ES-I3 (cell line): ENCODE measurements around the gene INKA1.
A peak's percentile ranks its signal among the peaks of the same experiment; 100 is the strongest.
"Not testable (repeated sequence)": the region's sequence is repeated elsewhere in the genome, so short reads cannot be mapped to it uniquely, and the experiment has no call there.

Experiments used
- H3K36me3 ChIP-seq: 2 replicates; pipeline ENCODE4 v1.6.1; 2013; ENCODE audit warnings: mild to moderate bottlenecking, low read length, control low read depth, moderate library complexity; ENCODE audit not compliant: insufficient read depth
- H3K4me1 ChIP-seq: 2 replicates; pipeline ENCODE4 v1.6.1; 2013; ENCODE audit warnings: mild to moderate bottlenecking, control low read depth, low read length; ENCODE audit not compliant: insufficient read depth
- H3K9ac ChIP-seq: 2 replicates; pipeline ENCODE4 v1.6.1; 2013; ENCODE audit warnings: low read depth, mild to moderate bottlenecking, low read length, moderate library complexity
- H3K9me3 ChIP-seq: 2 replicates; pipeline ENCODE4 v1.6.1; 2013; ENCODE audit warnings: mild to moderate bottlenecking, low read length, moderate library complexity; ENCODE audit not compliant: control insufficient read depth, insufficient read depth

Gene INKA1

DNA sequence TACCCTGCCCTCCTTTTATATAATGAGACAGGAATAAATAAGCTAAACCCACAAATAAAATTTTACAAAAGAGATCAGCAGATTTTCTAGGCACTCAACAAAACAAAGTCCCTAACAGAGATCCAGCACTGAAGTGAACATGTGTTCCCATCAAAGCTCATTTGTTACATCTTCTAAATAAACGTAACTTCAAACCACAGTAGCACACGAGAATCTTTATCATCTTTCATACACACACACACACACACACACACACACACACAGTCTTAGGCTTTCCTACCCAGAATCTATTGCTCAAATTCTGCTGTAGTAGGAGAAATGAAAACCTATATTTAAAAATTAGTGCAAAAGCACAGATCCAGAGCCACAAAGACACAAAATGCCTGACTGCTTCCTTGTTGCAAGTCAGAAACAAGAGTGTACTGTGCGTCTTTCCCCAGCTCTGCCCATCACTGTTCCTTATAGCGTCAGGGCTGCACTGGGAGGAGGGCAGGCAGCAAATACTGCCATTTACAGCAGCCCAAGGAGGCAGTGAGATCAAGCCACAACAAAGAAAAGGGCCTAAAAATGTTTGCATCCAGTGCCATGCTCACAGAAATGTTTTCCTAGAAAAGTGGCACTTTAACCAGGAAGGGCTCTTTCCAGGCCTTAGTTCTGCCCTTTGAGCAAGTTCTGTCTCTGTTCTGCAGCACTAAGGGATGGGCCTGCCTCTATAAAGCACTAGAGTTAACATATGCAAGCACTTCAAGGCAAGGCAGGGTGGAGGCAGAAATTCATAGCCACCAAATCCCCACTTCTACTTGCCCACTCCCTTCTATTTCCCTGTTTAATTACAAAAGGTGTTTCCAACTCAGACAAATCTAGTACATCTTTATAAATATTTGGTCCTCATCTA is 22.7 kb upstream of the INKA1 start:
- H3K9me3 ChIP-seq, result no peaks in the 10 kb centered on the region
- no peak overlapping the region for H3K9ac ChIP-seq
- H3K36me3 ChIP-seq, result peaks cover 4% of the 10 kb centered on the region; the same call in 1 of the 2 replicates
- no peaks in the 10 kb centered on the region for H3K4me1 ChIP-seq

DNA sequence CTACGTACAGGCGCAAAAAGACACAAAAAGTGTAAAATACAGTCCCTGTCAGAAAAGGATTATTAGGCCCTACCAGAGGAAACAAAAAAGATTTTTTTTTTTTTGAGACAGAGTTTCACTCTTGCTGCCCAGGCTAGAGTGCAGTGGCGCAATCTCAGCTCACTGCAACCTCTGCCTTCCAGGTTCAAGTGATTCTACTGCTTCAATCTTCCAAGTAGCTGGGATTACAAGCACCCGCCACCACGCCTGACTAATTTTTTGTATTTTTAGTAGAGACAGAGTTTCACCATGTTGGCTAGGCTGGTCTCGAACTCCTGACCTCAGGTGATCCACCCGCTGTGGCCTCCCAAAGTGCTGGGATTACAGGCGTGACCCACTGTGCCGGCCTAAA is 22.1 kb upstream of the INKA1 start:
- not testable (repeated sequence) for H3K36me3 ChIP-seq, H3K9ac ChIP-seq, H3K9me3 ChIP-seq, H3K4me1 ChIP-seq

DNA sequence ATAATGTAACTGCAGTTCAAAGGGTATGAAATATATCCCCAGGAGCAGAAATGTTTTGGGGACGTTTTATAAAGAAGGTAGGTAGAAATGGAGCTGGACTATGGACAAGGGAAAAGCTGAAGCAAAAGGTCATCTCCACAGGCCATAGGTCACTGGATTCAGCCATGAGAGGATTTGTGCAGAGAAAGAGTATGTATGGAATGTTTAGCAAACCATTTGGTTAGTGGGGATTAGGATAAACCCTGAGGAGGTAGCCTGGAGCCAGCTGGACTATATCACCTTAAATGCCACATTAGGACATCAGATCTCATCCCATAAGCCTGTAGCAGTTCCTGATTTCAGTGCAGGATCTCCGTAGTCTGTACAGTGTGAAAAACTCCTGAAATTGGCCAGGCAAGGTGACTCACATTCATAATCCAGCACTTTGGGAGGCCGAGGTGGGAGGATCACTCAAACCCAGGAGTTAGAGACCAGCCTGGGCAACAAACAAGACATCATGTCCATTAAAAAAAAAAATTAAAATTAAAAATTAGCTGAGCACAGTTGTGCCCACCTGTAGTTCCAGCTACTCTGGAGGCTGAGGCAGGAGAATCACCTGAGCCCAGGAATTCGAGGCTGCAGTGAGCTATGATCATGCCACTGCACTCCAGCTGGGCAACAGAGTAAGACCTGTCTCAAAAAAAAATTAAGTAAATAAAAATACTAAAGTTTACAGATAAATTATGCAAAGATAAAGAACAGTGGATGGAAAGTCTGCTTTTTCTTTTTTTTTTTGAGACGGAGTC is 21.5 kb upstream of the INKA1 start:
- Histone ChIP-seq H3K9me3 (no peaks in the 10 kb centered on the region), H3K4me1 (no peaks in the 10 kb centered on the region; the same call in 1 of the 2 replicates), H3K9ac (no peak overlapping the region), H3K36me3 (peaks cover 4% of the 10 kb centered on the region; the same call in 1 of the 2 replicates)

DNA sequence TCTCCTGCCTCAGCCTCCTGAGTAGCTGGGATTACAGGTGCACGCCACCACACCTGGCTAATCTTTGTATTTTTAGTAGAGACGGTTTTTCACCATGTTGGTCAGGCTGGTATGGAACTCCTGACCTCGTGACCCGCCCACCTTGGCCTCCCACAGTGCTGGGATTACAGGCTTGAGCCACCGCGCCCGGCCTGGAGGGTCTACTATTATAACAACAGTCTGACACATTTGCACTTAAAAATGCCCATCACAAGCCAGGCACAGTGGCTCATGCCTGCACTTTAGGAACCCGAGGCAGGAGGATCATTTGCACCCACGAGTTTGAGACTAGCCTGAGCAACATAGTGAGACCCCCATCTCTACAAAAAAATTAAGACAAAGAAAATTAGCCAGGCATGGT is 20.8 kb upstream of the INKA1 start:
- H3K9ac ChIP-seq, result not testable (repeated sequence)

DNA sequence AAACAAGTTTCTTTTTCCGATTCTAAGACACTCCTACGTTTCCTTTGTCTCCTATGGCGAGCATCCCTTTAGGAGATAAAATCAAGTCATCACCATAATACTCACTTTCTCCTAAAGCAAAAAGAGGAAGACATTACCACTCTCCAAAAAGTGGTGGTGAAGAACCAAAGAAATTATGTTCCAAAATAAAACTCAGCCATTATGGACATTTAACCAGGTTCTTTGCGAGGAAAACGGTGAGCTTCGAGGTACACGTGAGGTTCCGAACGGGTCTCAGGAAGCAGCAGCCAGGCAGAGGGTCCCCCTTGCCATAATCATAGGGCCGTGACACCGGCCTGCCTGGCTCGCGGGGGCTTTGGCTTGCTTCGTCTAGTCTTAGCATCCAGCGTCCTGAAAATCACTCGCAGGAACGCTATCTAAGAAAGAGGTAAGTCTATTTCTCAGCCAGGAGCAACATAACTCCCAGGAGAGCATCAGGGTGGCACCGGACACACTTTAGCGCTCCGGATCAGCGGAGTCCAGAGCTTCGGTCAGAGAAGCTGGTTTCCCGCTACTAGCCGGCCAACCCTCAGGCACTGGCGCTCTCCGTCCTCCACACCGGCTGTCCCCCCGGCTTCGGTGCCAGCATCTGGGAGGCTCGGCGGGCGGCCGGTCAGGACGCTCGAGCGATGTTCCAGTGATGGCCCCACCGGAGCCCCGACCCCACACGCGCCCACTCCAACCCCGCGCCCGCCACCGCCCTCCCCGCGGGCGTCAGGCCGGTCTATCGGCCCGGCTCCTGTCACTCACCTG is 17.3 kb upstream of the INKA1 start:
- Histone ChIP-seq H3K4me1 (peaks cover 5% of the 10 kb centered on the region), H3K36me3 (peaks cover 4% of the 10 kb centered on the region; the same call in 1 of the 2 replicates), H3K9me3 (no peaks in the 10 kb centered on the region), H3K9ac (peak overlapping the region; percentile 92)

More for the DNA sequence above, 20.8 kb upstream of the INKA1 start:
- H3K9me3 ChIP-seq, H3K36me3 ChIP-seq, H3K4me1 ChIP-seq: not testable (repeated sequence)

DNA sequence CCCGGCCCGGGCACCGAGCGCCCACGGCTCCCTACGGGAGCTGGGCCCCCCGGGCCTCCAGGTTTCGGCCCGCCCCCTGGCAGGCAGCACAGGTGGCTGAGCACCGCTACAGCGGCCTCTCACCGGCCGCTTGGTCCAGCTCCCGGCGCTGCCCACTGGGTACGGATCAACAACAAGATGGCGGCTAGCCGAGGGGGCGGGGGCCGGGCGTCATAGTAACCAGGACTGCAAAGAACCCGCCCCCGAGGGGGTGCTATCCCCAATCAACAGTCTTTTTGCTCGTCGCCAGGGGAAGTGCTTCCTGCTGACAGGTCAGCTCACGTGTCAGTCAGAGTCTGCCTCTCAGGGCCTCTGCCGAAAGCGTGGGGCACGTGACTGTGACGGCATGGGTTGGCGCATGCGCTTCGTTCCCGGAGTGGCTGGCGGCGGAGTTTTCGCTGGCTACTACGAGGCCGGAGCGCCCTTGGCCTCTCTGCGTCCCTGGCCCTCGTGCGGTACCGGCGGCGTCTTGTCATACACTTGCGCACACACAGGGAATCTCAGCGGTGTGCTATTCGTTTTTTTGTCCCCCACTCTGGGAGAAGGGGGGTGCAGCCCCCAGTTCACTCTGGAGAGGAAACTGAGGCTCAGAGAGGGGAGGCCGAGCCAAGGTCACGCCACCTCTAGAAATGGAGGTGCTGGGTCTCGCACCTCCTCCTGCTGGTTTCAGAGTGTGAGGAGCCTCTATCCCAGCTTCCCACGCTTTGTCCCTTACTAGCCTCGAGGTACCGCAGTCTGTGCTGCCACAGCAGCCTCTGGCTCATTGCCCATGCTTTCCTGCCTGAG is 16.5 kb upstream of the INKA1 start, which contains the start of gene IP6K1:
Gene IP6K1 (minus strand): TSS at position 186 of the 825 bp plus-strand sequence. CDS start 38,502 bp downstream, outside the sequence.
- peaks cover 9% of the 10 kb centered on the region for H3K4me1 ChIP-seq
- peak within 1 kb of the TSS; percentile 92 for H3K9ac ChIP-seq
- H3K36me3 ChIP-seq, result peaks cover under 1% of the 10 kb centered on the region; the same call in 1 of the 2 replicates
- no peaks in the 10 kb centered on the region for H3K9me3 ChIP-seq

DNA sequence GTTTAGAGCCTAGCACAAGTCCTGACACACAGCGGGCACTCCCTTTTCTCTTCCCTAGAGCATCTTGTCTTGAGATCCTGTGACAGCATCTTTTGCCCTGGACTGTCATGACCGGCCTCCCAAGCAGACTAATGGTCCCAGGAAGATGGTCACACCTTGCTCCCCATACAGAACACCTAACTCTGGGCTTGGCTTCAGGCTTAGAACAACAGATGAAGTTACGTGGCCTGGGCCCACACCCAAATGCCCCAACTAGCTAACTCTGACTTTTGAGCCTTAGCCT is 15.9 kb upstream of the INKA1 start:
- H3K36me3 ChIP-seq, result no peaks in the 10 kb centered on the region; the same call in 1 of the 2 replicates
- peaks cover 9% of the 10 kb centered on the region for H3K4me1 ChIP-seq
- H3K9me3 ChIP-seq, result no peaks in the 10 kb centered on the region
- peak overlapping the region; percentile 67; the same call in 1 of the 2 replicates for H3K9ac ChIP-seq

DNA sequence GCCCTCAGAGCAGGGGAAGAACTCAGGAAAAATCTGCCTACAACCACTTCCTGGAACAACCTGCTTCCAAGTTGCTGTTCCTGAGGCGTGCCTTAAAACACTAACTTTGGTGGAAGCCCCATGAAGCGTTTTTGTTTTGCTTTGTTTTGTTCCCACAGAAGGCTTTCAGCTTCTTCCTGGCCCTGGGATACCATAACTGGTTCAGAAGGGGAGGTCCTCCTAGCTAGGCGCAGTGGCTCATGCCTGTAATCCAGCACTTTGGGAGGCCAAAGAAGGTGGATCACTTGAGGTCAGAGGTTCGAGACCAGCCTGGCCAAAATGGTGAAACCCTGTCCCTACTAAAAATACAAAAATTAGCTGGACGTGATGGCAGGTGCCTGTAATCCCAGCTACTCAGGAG is 15.5 kb upstream of the INKA1 start:
- Histone ChIP-seq H3K4me1 (peaks cover 9% of the 10 kb centered on the region), H3K36me3 (no peaks in the 10 kb centered on the region; the same call in 1 of the 2 replicates), H3K9ac (no peak overlapping the region), H3K9me3 (no peaks in the 10 kb centered on the region)

DNA sequence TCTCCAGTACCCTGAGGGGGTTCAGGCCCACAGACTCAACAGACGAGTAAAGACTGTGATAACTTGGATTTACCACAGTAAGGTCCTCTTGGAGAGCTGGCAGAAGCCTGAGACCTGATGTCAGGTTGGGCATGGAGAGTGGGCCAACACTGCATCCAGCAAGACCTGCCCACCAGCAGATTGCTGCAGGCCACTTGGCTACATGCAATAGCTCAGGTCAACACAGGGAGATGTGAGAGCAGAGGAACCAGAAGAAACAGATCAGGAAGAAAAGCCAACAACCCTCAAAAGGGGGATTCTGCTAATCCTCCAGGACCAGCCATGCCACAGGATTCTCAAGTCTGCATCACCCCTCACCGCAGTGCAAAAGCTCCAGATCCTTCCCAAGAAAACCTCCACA is 15.0 kb upstream of the INKA1 start:
- Histone ChIP-seq H3K36me3 (no peaks in the 10 kb centered on the region; the same call in 1 of the 2 replicates), H3K4me1 (peaks cover 9% of the 10 kb centered on the region), H3K9me3 (no peaks in the 10 kb centered on the region), H3K9ac (no peak overlapping the region)

DNA sequence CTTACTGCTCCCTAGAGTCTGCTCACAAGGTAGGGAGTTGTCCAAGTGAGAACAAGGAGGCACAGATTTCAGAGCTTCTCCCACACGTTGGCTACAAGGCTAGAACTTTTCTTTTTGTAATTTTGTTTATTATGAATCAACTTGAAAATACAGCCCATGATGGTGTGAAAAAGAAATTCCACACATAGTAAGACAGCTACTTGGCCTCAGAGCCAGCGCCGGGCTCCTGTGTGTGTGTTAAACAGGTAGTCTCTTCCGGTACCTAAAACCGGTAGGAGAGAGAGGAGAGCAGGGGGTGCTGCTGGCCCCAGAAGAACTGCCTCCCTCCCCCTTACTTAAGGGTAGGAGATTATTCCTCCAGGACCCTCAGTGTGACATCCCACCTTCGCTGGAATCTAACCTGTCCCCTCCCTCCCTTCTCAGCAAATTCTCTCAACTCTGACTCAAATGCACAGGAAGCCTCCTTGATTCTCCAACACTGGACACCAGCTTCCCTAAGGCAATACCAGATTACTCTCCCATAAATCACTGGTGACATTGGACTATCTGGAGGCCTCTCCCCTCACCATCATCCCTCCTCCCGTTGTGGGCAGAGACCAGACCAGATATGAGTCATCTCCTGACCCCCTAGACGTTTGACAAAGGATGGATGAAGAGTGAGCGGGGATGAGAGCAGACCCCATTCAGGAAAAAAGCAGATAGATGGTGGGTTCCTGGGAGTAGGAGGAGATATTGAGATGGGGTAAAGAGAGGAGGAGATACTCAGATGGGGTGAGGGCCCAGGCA is 12.2 kb upstream of the INKA1 start:
- Histone ChIP-seq H3K36me3 (no peaks in the 10 kb centered on the region), H3K4me1 (peaks cover 9% of the 10 kb centered on the region), H3K9me3 (no peaks in the 10 kb centered on the region), H3K9ac (no peak overlapping the region)

DNA sequence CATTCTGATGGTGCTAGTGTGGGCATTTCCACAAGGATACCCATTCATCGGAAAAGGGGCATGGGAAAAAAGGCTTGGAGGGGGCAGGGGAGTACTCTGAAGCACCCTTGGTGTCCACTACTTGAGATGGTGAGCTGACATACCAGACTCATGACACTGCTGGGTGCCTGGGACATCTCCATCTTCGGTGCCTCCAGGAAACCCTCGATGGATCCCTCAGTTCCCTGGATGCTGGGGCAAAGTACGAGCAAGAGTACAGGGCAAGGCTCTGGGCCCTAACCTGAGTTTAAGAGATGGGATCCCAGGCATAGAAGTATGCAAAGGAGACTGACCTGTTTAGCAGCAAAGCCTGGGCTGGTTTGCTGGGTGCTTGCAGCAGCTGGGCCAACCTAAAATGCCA is 11.5 kb upstream of the INKA1 start:
- Histone ChIP-seq H3K9me3 (no peaks in the 10 kb centered on the region), H3K4me1 (peaks cover 9% of the 10 kb centered on the region), H3K9ac (no peak overlapping the region), H3K36me3 (no peaks in the 10 kb centered on the region)

DNA sequence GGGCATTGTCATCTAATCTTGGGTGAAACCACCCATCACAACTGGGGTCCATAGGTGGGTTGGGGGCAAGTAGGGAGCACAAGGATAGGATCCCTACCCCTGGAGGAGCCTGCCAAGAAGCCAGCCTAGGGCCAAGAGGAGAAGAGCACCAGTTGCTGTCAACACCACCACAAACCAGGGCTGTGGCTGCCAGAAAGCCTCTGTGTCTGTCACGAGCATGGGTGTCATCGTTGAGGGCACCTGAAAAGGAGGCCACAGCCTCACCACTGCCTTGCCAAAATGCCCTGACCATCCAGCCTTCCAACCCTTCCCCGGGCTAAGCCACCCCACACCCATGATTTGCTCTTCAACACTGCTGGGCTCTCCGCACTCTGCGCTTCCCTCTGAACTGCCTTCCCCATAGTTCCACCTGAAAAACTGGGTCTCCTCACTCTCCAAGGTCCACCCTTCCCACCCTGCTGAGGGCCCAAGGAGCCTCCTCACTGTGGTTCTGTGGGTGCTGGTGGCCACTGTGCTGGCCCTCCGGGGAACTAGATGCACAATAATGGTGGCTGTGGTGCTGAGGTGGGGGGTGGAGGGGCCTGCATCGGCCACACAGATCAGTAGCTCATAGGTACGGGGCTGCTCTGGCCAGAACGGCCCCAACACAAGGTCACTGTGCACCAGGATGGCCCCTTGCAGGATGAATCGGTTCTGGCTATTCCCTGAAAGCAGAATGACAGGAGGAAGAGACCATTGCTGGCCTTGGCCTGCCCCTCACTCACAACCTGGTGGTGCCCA is 10.5 kb upstream of the INKA1 start:
- Histone ChIP-seq H3K36me3 (no peaks in the 10 kb centered on the region), H3K9me3 (no peaks in the 10 kb centered on the region), H3K4me1 (peaks cover 9% of the 10 kb centered on the region), H3K9ac (no peak overlapping the region)
